ENCODE data around the gene C1QC. TPM values are rescaled to one million over a fixed set of nuclear protein-coding genes. Genes with fewer than 3 reads are reported as not detected.

Gene C1QC
- total and polyA plus RNA-seq, 2 donors (not counting 1 experiment from before 2014, with no cell fraction given) = not detected

- Histone ChIP-seq H3K79me2 (ENCODE audit: control insufficient read depth, insufficient read depth, low read length) (no peaks in the 10 kb centered on the region), H4K20me1 (ENCODE audit: control insufficient read depth, insufficient read depth, low read length, poor library complexity, severe bottlenecking) (no peaks in the 10 kb centered on the region), H3K27me3 (replicated peaks in 1 of 4; ENCODE audit: control extremely low read depth in 1 of 4, control insufficient read depth in 3 of 4, insufficient read depth in 4 of 4, low read length in 3 of 4) (peaks cover 0 to 10% (median 0%) of the 10 kb centered on the region in 4 experiments), H3K9me3 (ENCODE audit: control extremely low read depth in 1 of 3, control insufficient read depth in 2 of 3, insufficient read depth in 1 of 3, low read length in 2 of 3) (peaks cover 0 to 5% (median 0%) of the 10 kb centered on the region in 3 donors), H2AFZ (ENCODE audit: insufficient read depth, low read depth, low read length, poor library complexity, severe bottlenecking) (no peak overlapping the region), H3K4me2 (replicated peaks; ENCODE audit: low read depth, low read length, poor library complexity, severe bottlenecking) (no peak overlapping the region), H3K4me3 (ENCODE audit: control extremely low read depth in 1 of 5, extremely low read depth in 1 of 5, insufficient read depth in 1 of 5, low read depth in 2 of 5, low read length in 4 of 5) (no peak overlapping the region), H3K27ac (ENCODE audit: low read length in 2 of 2) (no peak overlapping the region), H3K4me1 (ENCODE audit: control insufficient read depth in 2 of 2, insufficient read depth in 2 of 2, low read length in 2 of 2) (no peaks in the 10 kb centered on the region), H3K9ac (ENCODE audit: low read length) (no peak overlapping the region), H3K36me3 (replicated peaks in 1 of 2; ENCODE audit: control extremely low read depth in 1 of 2, control insufficient read depth in 1 of 2, extremely low read depth in 1 of 2, insufficient read depth in 2 of 2, low read length in 1 of 2) (no peaks in the 10 kb centered on the region)
- DNase-seq (no peak), ATAC-seq (ENCODE audit: low read depth) (no peak)
- TF ChIP-seq EZH2 (IDR thresholded peaks at IDR 0.05; ENCODE audit: borderline replicate concordance, insufficient read depth, low read depth, low read length, poor library complexity, severe bottlenecking) (no peak), CTCF (IDR thresholded peaks at IDR 0.05) (no peak)
- H3K27me3 Mint-ChIP-seq = peaks cover 47% of the 10 kb centered on the region
- H3K4me3 Mint-ChIP-seq = no peak overlapping the region
- H3K27ac Mint-ChIP-seq = no peak overlapping the region
- 61% methylated on average over 12 of the region's 12 CpGs for WGBS (ENCODE audit: insufficient coverage)
- intact Hi-C loops (cut with micrococcal nuclease) = no loop called here
- CTCF ChIA-PET = no interaction called here
- no peaks in the 10 kb centered on the region for H3K9me3 Mint-ChIP-seq (ENCODE audit: insufficient read depth)
- POLR2A ChIA-PET = no interaction called here
- H3K4me1 Mint-ChIP-seq = no peaks in the 10 kb centered on the region
Observed at GRCh38 chr1:22613951-22614350, 29.5 kb upstream of the C1QC start.

- Mint-ChIP-seq H3K4me3 (no peak overlapping the region), H3K27ac (no peak overlapping the region), H3K4me1 (no peaks in the 10 kb centered on the region), H3K27me3 (peaks cover 43% of the 10 kb centered on the region), H3K9me3 (ENCODE audit: insufficient read depth) (no peaks in the 10 kb centered on the region)
- H4K20me1 ChIP-seq (ENCODE audit: control insufficient read depth, insufficient read depth, low read length, poor library complexity, severe bottlenecking) = no peaks in the 10 kb centered on the region
- H3K36me3 ChIP-seq (replicated peaks in 1 of 2; ENCODE audit: control extremely low read depth in 1 of 2, control insufficient read depth in 1 of 2, extremely low read depth in 1 of 2, insufficient read depth in 2 of 2, low read length in 1 of 2) = no peaks in the 10 kb centered on the region
- no peak overlapping the region for H2AFZ ChIP-seq (ENCODE audit: insufficient read depth, low read depth, low read length, poor library complexity, severe bottlenecking)
- no peak overlapping the region for H3K9ac ChIP-seq (ENCODE audit: low read length)
- peaks cover 0 to 5% (median 0%) of the 10 kb centered on the region in 3 donors for H3K9me3 ChIP-seq (ENCODE audit: control extremely low read depth in 1 of 3, control insufficient read depth in 2 of 3, insufficient read depth in 1 of 3, low read length in 2 of 3)
- no peaks in the 10 kb centered on the region for H3K79me2 ChIP-seq (ENCODE audit: control insufficient read depth, insufficient read depth, low read length)
- intact Hi-C loops (cut with micrococcal nuclease) = no loop called here
- POLR2A ChIA-PET = no interaction called here
- peaks cover 0 to 10% (median 0%) of the 10 kb centered on the region in 4 experiments for H3K27me3 ChIP-seq (replicated peaks in 1 of 4; ENCODE audit: control extremely low read depth in 1 of 4, control insufficient read depth in 3 of 4, insufficient read depth in 4 of 4, low read length in 3 of 4)
- H3K4me2 ChIP-seq (replicated peaks; ENCODE audit: low read depth, low read length, poor library complexity, severe bottlenecking) = no peak overlapping the region
- no peak for TF ChIP-seq CTCF (IDR thresholded peaks at IDR 0.05)
- TF ChIP-seq EZH2 (IDR thresholded peaks at IDR 0.05; ENCODE audit: borderline replicate concordance, insufficient read depth, low read depth, low read length, poor library complexity, severe bottlenecking) = no peak
- WGBS (ENCODE audit: insufficient coverage) = 77% methylated on average over 2 of the region's 2 CpGs
- no peak for DNase-seq
- CTCF ChIA-PET = no interaction called here
- no peak for ATAC-seq (ENCODE audit: low read depth)
- no peaks in the 10 kb centered on the region for H3K4me1 ChIP-seq (ENCODE audit: control insufficient read depth in 2 of 2, insufficient read depth in 2 of 2, low read length in 2 of 2)
- no peak overlapping the region for H3K27ac ChIP-seq (ENCODE audit: low read length in 2 of 2)
- no peak overlapping the region for H3K4me3 ChIP-seq (ENCODE audit: control extremely low read depth in 1 of 5, extremely low read depth in 1 of 5, insufficient read depth in 1 of 5, low read depth in 2 of 5, low read length in 4 of 5)
Observed at GRCh38 chr1:22615886-22616285, 27.5 kb upstream of the C1QC start.

All from B cell (primary cell).